CD4-positive, CD25-positive, alpha-beta regulatory T cell (primary cell): ENCODE results near the gene CXorf49. TPM values are rescaled to one million over a fixed set of nuclear protein-coding genes. Genes with fewer than 3 reads are reported as not detected.
A peak's percentile ranks its signal among the peaks of the same experiment; 100 is the strongest.
"Not testable (repeated sequence)": the region's sequence is repeated elsewhere in the genome, so short reads cannot be mapped to it uniquely, and the experiment has no call there.

ENCODE experiments used
- ATAC-seq, 2 donors: fragments of 150-1000 bp; cut with Tn5 transposase; one replicate each; pipeline ENCODE4 v1.10.0; 2021; ENCODE audit warnings: low read depth in 2 of 2, moderate number of reproducible peaks in 2 of 2, moderate library complexity in 1 of 2
- DNase-seq, 3 donors: peaks; one replicate each; pipeline versions ENCODE4 v3.0.0 to v3.0.0-alpha.2; 2012 to 2022; ENCODE audit warnings: mixed read lengths in 1 of 3
- H3K27ac ChIP-seq: one replicate; pipeline ENCODE4 v1.7.0; 2013; ENCODE audit warnings: mild to moderate bottlenecking, low read length; ENCODE audit not compliant: insufficient read depth, poor library complexity, severe bottlenecking
- H3K27me3 ChIP-seq: one replicate; pipeline ENCODE4 v1.7.0; 2013; ENCODE audit warnings: low read length; ENCODE audit not compliant: control insufficient read depth, insufficient read depth
- H3K36me3 ChIP-seq: one replicate; pipeline ENCODE4 v1.7.0; 2013; ENCODE audit warnings: mild to moderate bottlenecking, low read length, moderate library complexity; ENCODE audit not compliant: control insufficient read depth, insufficient read depth
- H3K4me1 ChIP-seq: 2 replicates; pipeline ENCODE4 v1.7.0; 2013; ENCODE audit warnings: mild to moderate bottlenecking, low read length; ENCODE audit not compliant: insufficient read depth, control insufficient read depth, poor library complexity, severe bottlenecking
- H3K4me3 ChIP-seq: one replicate; pipeline ENCODE4 v1.7.0; 2013; ENCODE audit warnings: low read depth, mild to moderate bottlenecking, low read length, moderate library complexity
- H3K9me3 ChIP-seq, 2 experiments: 1 replicate in 1 of 2; 2 replicates in 1 of 2; pipeline ENCODE4 v1.7.0; 2013; ENCODE audit warnings: low read length in 2 of 2, mild to moderate bottlenecking in 1 of 2, moderate library complexity in 1 of 2; ENCODE audit not compliant: control insufficient read depth in 2 of 2
- H3K27ac Mint-ChIP-seq, 3 donors: one replicate each; pipeline ENCODE4 v1.8.0; 2020 to 2022; ENCODE audit warnings: mild to moderate bottlenecking in 3 of 3, mixed read lengths in 3 of 3, moderate library complexity in 2 of 3
- H3K27me3 Mint-ChIP-seq: one replicate; pipeline ENCODE4 v1.8.0; 2022; ENCODE audit warnings: mild to moderate bottlenecking, mixed read lengths
- H3K36me3 Mint-ChIP-seq: one replicate; pipeline ENCODE4 v1.8.0; 2020; ENCODE audit warnings: mixed read lengths
- H3K4me1 Mint-ChIP-seq, 4 donors: one replicate each; pipeline ENCODE4 v1.8.0; 2020 to 2022; ENCODE audit warnings: mixed read lengths in 4 of 4, mild to moderate bottlenecking in 1 of 4
- H3K4me3 Mint-ChIP-seq, 4 donors: one replicate each; pipeline ENCODE4 v1.8.0; 2020 to 2022; ENCODE audit warnings: mild to moderate bottlenecking in 4 of 4, mixed read lengths in 4 of 4, moderate library complexity in 3 of 4
- H3K9me3 Mint-ChIP-seq, 7 donors: one replicate each; pipeline ENCODE4 v1.8.0; 2020 to 2022; ENCODE audit warnings: mixed read lengths in 7 of 7, mild to moderate bottlenecking in 3 of 7, moderate library complexity in 2 of 7
- polyA plus RNA-seq, 4 donors: library from polyadenylated mRNA; unstranded; fragments of 300-500 nt; fragmentation: Illumina TruSeq; gene quantifications; one replicate each; pipeline ENCODE4 v1.2.3, GENCODE V29; 2021
- total RNA-seq: library from RNA; stranded (reverse); gene quantifications from one replicate; pipeline ENCODE4 v1.2.3, GENCODE V29; 2022

Gene CXorf49
- total and polyA plus RNA-seq, 5 donors from 2014 or later: not detected

DNA sequence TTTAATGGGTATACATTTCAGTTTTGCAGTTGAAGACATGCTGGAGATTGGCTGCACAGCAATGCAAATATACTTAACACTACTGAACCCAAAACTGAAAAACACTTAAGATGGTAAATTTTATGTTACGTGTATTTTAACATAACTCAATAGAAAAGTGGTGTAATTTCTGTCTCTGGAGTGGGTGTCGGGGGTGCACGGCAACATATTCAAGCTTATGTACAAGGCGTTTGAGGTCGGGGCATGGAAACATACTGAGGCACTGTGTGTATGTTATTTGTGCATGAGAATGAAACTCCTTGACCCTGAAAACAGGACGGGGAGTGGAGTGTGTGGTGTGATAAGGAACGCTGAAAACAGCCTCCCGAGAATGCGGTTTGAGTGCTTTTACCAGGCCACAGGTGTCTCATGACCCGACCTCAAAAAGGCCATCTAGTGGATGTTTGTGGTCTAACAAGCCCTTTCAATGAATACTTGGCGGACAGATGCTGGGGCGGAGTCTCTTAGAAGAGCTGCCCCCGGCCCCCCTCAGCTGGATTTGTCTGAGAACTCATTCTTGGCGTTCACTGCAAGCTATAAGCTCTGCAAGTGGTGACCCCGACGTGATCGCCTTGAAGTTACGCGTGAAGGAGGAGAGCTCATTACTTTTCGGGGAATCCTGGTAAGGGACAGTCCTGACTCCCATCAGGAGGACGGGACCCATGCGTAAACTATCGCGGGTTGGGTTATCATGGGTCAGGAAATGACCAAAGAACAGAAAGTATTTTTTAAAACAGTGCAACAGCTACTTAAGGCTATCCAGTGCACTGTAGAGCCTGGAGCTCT, 21.2 kb downstream of the CXorf49 start:
- H3K9me3 ChIP-seq, H3K27ac Mint-ChIP-seq, DNase-seq, H3K4me3 ChIP-seq, H3K27ac ChIP-seq, H3K4me1 ChIP-seq, H3K4me3 Mint-ChIP-seq, H3K27me3 Mint-ChIP-seq, H3K27me3 ChIP-seq, H3K36me3 Mint-ChIP-seq, H3K4me1 Mint-ChIP-seq, H3K36me3 ChIP-seq, H3K9me3 Mint-ChIP-seq: not testable (repeated sequence)
- peak; percentile 55 to 59 for ATAC-seq

DNA sequence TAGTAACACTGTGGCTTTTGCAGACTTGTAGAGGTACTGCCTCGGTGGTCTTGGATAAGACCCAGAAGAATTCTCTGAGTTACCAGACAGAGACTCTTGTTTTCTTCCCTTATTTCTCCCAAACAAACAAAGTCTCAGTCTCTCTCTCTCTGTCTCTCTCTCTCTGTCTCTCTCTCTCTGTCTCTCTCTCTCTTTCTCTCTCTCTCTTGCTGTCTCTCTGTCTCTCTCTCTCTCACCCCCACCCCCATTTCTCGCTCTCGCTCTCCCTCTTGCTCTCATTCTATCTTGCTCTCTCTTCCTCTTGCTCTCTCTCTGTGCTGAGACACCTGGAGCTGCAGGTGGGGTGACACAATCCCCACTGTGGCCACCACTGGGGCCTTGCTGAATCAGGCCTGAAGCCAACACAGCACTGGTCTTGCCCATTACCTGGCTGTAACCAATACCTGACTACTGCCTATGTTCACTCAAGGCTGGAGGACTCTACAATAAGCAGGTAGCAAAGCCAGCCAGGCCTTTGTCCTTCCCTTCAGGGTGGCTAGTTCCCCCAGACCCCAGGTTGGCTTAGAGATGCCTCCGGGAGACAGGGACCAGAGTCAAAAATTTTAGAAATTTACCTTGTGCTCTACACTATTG, 38.4 kb downstream of the CXorf49 start:
- Histone ChIP-seq H3K27ac (no peak overlapping the region), H3K4me1 (no peaks in the 10 kb centered on the region), H3K4me3 (no peak overlapping the region), H3K36me3 (no peaks in the 10 kb centered on the region), H3K9me3 (no peaks in the 10 kb centered on the region), H3K27me3 (no peaks in the 10 kb centered on the region)
- no peaks in the 10 kb centered on the region for H3K9me3 Mint-ChIP-seq
- ATAC-seq (no peak), DNase-seq (no peak)
- no peak overlapping the region for H3K4me3 Mint-ChIP-seq
- H3K27ac Mint-ChIP-seq: no peak overlapping the region
- no peaks in the 10 kb centered on the region for H3K4me1 Mint-ChIP-seq
- no peaks in the 10 kb centered on the region for H3K36me3 Mint-ChIP-seq
- H3K27me3 Mint-ChIP-seq: no peaks in the 10 kb centered on the region

DNA sequence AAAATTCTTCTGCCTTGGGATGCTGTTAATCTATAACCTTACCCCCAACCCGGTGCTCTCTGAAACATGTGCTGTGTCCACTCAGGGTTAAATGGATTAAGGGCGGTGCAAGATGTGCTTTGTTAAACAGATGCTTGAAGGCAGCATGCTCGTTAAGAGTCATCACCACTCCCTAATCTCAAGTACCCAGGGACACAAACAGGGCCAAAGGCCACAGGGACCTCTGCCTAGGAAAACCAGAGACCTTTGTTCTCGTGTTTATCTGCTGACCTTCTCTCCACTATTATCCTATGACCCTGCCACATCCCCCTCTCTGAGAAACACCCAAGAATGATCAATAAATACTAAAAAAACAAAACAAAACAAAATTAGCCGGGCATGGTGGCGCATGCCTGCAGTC, 40.9 kb downstream of the CXorf49 start:
- not testable (repeated sequence) for H3K4me1 ChIP-seq, ATAC-seq, H3K4me3 ChIP-seq, H3K36me3 Mint-ChIP-seq, H3K27ac Mint-ChIP-seq, H3K27me3 ChIP-seq, H3K27me3 Mint-ChIP-seq, H3K4me1 Mint-ChIP-seq, H3K9me3 Mint-ChIP-seq, H3K9me3 ChIP-seq, H3K36me3 ChIP-seq, DNase-seq, H3K27ac ChIP-seq
- peak overlapping the region in 1 of 4 donors; percentile 43 for H3K4me3 Mint-ChIP-seq

DNA sequence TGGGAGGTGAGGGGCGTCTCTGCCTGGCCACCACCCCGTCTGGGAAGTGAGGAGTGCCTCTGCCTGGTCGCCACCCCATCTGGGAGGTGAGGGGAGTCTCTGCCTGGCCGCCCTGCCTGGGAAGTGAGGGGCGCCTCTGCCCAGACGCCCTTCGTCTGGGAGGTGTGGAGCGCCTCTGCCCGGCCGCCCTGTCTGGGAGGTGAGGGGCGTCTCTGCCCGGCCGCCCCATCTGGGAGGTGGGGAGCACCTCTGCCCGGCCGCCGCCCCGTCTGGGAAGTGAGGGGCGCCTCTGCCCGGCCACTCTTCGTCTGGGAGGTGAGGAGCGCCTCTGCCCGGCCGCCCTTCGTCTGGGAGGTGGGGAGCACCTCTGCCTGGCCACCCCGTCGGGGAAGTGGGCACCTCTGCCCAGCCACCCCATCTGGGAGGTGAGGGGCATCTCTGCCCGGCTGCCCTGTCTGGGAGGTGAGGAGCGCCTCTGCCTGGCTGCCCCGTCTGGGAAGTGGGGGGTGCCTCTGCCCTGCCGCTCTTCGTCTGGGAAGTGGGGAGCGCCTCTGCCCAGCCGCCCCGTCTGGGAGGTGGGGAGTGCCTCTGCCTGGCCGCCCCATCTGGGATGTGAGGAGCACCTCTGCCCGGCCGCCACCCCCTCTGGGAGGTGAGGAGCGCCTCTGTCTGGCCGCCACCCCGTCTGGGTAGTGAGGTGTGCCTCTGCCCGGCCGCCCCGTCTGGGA, 41.9 kb downstream of the CXorf49 start:
- not testable (repeated sequence) for H3K4me3 ChIP-seq, H3K27me3 Mint-ChIP-seq, H3K36me3 Mint-ChIP-seq, H3K9me3 Mint-ChIP-seq, ATAC-seq, H3K4me1 Mint-ChIP-seq, H3K27ac ChIP-seq, H3K4me3 Mint-ChIP-seq, H3K27me3 ChIP-seq, H3K36me3 ChIP-seq, DNase-seq, H3K9me3 ChIP-seq, H3K4me1 ChIP-seq, H3K27ac Mint-ChIP-seq

DNA sequence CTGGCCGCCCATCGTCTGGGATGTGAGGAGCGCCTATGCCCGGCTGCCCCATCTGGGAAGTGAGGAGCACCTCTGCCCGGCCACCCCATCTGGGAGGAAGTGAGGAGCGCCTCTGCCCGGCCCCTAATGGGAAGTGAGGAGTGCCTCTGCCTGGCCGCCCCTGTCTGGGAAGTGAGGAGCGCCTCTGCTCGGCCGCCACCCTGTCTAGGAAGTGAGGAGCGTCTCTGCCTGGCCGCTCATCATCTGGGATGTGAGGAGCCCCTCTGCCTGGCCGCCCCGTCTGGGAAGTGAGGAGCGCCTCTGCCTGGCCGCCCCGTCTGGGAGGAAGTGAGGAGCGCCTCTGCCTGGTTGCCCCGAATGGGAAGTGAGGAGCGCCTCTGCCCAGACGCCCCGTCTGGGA, 42.4 kb downstream of the CXorf49 start:
- not testable (repeated sequence) for H3K36me3 ChIP-seq, H3K27me3 ChIP-seq, ATAC-seq, H3K9me3 ChIP-seq, H3K4me3 Mint-ChIP-seq, H3K27me3 Mint-ChIP-seq, DNase-seq, H3K4me1 ChIP-seq, H3K27ac ChIP-seq, H3K4me3 ChIP-seq, H3K9me3 Mint-ChIP-seq, H3K36me3 Mint-ChIP-seq, H3K27ac Mint-ChIP-seq
- H3K4me1 Mint-ChIP-seq: peaks cover 0 to 10% (median 3%) of the 10 kb centered on the region in 4 donors

DNA sequence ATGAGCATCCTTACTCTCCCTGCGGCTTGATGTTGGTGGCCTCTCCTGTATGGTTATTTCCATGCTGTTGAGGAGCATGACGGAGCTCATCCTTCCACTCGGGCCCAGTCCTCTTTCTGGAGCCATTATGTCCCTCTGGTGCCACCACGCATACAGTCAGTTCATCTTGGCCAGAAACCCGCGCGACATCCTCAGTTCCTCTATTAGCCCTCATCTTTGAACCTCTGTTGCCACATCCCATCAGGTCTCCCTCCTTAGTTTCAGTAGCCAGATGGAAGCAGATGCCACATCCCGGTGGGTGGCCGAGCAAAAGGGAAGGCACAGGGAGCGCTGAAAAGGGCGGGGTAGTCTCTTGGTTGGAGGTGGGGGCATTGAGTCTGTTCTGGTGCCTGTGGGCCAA, 46.1 kb downstream of the CXorf49 start:
- ATAC-seq: no peak
- Mint-ChIP-seq H3K4me3 (no peak overlapping the region), H3K4me1 (peaks cover 0 to 13% (median 6%) of the 10 kb centered on the region in 4 donors)

DNA sequence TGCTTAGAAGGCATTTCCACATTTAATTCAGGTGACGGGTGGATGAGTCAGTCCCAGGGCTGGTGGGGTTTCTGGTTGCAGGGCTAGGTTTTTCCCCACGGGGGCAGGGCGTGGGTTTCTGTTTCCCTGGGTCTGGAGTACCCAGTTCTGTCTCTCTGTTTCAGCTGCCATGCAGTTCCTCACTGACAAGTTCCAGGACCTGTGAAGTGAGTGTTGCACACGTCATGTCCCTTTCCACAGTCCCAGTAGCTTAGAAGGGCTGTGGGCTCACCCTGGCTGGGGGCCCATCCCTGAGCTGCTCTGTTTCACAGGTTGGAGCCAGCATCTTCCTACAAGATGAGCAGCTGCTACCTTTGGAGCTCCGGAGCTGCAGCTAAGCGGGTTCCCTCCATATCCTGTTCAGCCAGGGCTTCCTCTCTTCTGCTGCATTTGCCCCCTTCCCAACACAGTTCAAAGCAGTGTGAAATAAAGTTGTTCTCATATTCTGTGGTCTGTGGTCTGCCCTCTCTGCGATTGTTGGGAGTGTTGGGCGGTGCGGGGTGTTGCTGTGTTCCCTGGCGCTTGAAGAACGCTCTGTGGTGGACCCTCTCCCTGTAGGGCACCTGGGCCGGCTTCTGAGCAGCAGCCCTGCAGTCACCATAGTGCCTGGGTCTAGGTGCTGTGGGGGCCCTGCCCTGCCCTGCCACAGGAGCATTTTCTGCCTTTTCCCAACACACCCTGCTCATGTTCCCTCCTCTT, 46.9 kb downstream of the CXorf49 start:
- H3K27me3 Mint-ChIP-seq: no peaks in the 10 kb centered on the region
- H3K27ac ChIP-seq: no peak overlapping the region
- H3K9me3 Mint-ChIP-seq: peaks cover 0 to 1% (median 0%) of the 10 kb centered on the region in 7 donors
- DNase-seq (no peak), ATAC-seq (no peak)
- H3K4me1 ChIP-seq: no peaks in the 10 kb centered on the region
- H3K4me1 Mint-ChIP-seq: peaks cover 0 to 13% (median 6%) of the 10 kb centered on the region in 4 donors
- no peak overlapping the region for H3K4me3 ChIP-seq
- H3K27ac Mint-ChIP-seq: peak overlapping the region in 1 of 3 donors; percentile 72
- no peaks in the 10 kb centered on the region for H3K36me3 Mint-ChIP-seq
- no peaks in the 10 kb centered on the region for H3K9me3 ChIP-seq
- no peaks in the 10 kb centered on the region for H3K36me3 ChIP-seq
- no peaks in the 10 kb centered on the region for H3K27me3 ChIP-seq
- peak overlapping the region in 1 of 4 donors; percentile 31 for H3K4me3 Mint-ChIP-seq

More for the DNA sequence above, 46.1 kb downstream of the CXorf49 start:
- Histone ChIP-seq H3K4me3 (no peak overlapping the region), H3K4me1 (no peaks in the 10 kb centered on the region), H3K27ac (no peak overlapping the region), H3K9me3 (no peaks in the 10 kb centered on the region), H3K36me3 (no peaks in the 10 kb centered on the region), H3K27me3 (no peaks in the 10 kb centered on the region)
- no peak for DNase-seq
- Mint-ChIP-seq H3K27me3 (no peaks in the 10 kb centered on the region), H3K9me3 (no peaks in the 10 kb centered on the region), H3K36me3 (no peaks in the 10 kb centered on the region), H3K27ac (no peak overlapping the region)
